ENCODE results near the gene AMBRA1.

AMBRA1 gene

DNA sequence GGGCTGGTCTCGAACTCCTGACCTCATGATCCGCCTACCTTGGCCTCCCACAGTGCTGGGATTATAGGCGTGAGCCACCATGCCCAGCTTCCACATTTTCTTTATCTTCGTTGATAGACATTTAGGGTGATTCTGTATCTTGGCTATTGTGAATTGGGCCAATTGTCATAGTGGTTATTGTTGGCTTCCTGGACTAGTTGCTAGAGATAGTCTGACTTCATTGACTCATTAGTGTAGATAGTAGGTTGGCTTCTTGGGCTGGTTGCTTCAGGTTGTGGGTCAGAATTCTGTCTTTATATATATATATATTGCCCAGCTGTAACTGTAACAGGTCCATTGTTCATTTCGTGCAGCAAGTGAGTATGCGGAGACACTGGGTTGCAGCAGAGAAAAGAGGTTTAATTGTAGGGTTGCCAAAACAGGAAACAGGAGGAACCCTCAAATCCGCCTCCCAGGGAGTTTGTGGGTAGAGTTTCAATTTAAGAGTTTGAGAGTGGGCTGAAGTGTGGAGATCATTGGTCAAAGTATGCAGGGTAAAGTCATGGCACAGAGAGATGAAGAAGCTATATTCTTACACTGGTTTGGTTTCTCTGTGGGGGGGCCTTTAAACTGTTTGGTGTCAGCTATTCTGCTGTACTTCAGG lies 45.5 kb upstream of the AMBRA1 start:
- TF ChIP-seq, protein P1, sequence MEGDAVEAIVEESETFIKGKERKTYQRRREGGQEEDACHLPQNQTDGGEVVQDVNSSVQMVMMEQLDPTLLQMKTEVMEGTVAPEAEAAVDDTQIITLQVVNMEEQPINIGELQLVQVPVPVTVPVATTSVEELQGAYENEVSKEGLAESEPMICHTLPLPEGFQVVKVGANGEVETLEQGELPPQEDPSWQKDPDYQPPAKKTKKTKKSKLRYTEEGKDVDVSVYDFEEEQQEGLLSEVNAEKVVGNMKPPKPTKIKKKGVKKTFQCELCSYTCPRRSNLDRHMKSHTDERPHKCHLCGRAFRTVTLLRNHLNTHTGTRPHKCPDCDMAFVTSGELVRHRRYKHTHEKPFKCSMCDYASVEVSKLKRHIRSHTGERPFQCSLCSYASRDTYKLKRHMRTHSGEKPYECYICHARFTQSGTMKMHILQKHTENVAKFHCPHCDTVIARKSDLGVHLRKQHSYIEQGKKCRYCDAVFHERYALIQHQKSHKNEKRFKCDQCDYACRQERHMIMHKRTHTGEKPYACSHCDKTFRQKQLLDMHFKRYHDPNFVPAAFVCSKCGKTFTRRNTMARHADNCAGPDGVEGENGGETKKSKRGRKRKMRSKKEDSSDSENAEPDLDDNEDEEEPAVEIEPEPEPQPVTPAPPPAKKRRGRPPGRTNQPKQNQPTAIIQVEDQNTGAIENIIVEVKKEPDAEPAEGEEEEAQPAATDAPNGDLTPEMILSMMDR (IDR thresholded peaks at IDR 0.05; ENCODE audit: insufficient read depth, low read depth, low read length, missing control alignments), result no peak
- DNase-seq (ENCODE audit: low read depth), result no peak

DNA sequence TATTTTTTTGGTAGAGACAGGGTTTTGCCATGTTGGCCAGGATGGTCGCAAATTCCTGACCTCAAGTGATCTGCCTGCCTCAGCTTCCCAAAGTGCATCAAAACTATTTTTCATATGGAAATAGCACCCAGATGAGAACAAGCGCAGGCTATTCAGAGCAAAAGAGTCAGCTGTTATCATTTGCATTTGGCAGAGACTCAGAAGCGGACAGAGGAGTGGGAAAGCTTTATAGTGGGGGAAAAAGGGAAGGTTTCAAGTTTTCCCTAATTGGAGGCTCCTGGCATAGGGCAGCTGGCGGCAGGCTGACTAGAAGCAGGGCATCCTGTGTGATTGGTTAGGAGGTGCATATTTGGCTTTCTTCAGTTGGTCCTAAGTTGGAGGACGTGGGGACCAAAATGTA lies 43.7 kb upstream of the AMBRA1 start:
- TF ChIP-seq, protein P1 (IDR thresholded peaks at IDR 0.05; ENCODE audit: insufficient read depth, low read depth, low read length, missing control alignments), result no peak
- no peak overlapping the region for H3K4me3 ChIP-seq (ENCODE audit: low read depth, low read length)
- DNase-seq (ENCODE audit: low read depth), result no peak

More for the DNA sequence above, 45.5 kb upstream of the AMBRA1 start:
- H3K4me3 ChIP-seq (ENCODE audit: low read depth, low read length), result no peak overlapping the region

DNA sequence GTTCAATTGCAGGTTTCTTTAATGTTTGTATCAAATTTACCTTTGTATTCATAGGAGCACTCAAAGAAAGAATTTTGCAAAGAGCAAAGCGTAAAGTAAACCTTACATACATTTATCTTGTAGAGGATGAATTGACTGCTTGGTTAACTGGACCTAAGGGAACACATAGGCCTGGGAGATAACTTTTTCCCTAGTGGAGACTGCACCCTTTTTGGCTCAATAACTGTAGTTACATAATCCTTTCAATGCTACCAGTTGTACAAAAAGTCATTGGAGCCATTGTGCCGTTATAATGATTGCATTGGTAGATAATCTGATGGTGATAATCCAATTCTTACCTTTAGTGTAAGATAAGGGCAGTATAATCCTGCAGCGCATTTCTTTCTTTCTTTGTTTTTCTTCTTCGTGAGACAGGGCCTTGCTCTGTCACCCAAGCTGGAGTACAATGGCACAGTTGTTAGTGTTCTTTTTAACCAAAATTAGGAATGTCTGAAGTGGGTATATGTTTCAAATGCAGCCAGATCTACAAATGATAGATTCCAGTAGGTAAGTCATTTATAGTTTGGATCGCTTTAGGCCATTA lies 41.8 kb upstream of the AMBRA1 start:
- DNase-seq (ENCODE audit: low read depth), result no peak

DNA sequence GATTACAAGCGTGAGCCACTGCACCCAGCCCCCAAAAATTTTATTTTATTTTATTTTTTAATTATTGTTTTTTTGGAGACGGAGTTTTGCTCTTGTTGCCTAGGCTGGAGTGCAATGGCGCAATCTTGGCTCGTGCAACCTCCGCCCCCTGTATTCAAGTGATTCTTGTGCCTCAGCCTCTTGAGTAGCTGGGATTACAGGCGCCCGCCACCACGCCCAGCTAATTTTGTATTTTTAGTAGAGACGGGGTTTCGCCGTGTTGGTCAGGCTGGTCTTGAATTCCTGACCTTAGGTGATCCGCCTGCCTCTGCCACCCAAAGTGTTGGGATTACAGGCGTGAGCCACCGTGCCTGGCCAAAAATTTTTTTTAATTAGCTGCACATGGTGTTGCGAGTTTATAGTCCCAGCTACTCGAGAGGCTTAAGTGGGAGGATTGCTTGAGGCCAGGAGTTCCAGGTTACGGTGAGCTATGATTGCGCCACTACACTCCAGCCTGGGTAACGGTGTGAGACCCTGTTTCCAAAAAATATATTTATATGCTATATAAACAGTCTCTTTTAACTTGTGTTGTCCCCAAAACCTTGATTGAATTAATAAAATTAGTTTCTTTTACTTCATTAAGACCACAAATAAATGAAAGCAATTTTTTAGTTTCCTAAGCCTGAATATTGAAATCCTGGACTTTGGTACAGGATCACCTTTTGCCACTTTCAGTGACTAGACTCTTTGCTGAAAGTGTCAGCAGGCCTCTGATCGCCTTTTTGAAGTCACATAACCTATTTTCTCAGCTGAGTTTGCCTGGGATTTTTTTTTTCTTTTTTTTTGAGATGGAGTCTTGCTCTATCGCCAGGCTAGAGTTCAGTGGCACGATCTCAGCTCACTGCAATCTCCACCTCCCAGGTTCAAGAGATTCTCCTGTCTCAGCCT lies 39.7 kb upstream of the AMBRA1 start:
- no peak for DNase-seq (ENCODE audit: low read depth)
- H3K4me3 ChIP-seq (ENCODE audit: low read depth, low read length), result no peak overlapping the region
- TF ChIP-seq, protein P1 (IDR thresholded peaks at IDR 0.05; ENCODE audit: insufficient read depth, low read depth, low read length, missing control alignments), result no peak

More for the DNA sequence above, 41.8 kb upstream of the AMBRA1 start:
- TF ChIP-seq, protein P1 (IDR thresholded peaks at IDR 0.05; ENCODE audit: insufficient read depth, low read depth, low read length, missing control alignments), result no peak
- H3K4me3 ChIP-seq (ENCODE audit: low read depth, low read length), result no peak overlapping the region

DNA sequence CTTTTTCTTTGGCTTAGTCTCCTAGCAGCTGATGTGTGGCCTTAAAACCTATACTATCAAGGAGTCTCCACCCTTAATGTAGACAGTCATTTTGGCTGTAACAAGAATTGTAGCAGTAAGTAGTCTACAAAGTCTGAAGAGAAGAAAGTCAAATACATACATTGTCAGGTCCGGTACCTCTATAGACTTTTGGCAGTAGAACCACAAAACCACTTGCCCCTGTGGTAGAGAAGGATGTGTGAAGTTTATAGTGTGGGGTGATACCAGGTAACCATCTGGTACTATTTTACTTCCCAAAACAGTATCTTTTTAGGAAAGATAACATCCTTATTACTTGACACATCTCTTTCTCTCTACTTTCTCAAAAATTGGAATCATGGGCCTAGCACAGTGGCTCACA lies 38.7 kb upstream of the AMBRA1 start:
- TF ChIP-seq, protein P1 (IDR thresholded peaks at IDR 0.05; ENCODE audit: insufficient read depth, low read depth, low read length, missing control alignments), result no peak
- no peak for DNase-seq (ENCODE audit: low read depth)

DNA sequence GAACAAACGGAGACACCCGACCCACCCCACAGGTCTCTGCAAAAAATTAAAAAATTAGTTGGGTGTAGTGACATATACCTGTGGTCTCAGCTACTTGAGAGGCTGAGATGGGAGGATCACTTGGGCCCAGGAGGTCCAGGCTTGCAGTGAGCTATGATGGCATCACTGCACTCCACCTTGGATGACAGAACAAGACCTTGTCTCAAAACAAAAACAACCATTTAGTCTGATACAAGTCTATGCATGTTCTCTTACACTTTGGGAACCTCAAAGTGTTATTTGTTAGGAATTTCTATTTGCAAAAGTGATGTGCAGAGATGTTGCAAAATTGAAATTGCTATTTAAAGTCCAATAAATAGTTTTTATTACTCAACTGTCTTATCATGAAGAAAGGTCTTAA lies 37.9 kb upstream of the AMBRA1 start:
- TF ChIP-seq, protein P1 (IDR thresholded peaks at IDR 0.05; ENCODE audit: insufficient read depth, low read depth, low read length, missing control alignments), result no peak
- no peak for DNase-seq (ENCODE audit: low read depth)
- no peak overlapping the region for H3K4me3 ChIP-seq (ENCODE audit: low read depth, low read length)

More for the DNA sequence above, 38.7 kb upstream of the AMBRA1 start:
- no peak overlapping the region for H3K4me3 ChIP-seq (ENCODE audit: low read depth, low read length)

All from GM12865 (cell line).